Adrenal gland (tissue), 5 donors: ENCODE data around the gene PTGER4.

Experiments
- POLR2A ChIP-seq, 2 donors: fragments of 450-650 bp; IDR thresholded peaks; one replicate each; pipeline ENCODE4 v1.6.1; 2017; ENCODE audit warnings: antibody characterized with exemption in 2 of 2, mild to moderate bottlenecking in 2 of 2, moderate library complexity in 1 of 2
- TF ChIP-seq, protein P1 (sequence below), 6 experiments: fragments of 450-650 bp in 4 of 6; fragments of 200-600 bp in 2 of 6; sonication (generic) in 1 of 6; IDR thresholded peaks; 1 replicate in 5 of 6; 2 replicates in 1 of 6; pipeline versions ENCODE4 v1.5.1 to v1.8.0; 2016 to 2021; ENCODE audit warnings: antibody characterized with exemption in 6 of 6, mild to moderate bottlenecking in 2 of 6, moderate library complexity in 1 of 6
- donor health status: DM: no; HTN: no; CAD: no.

DNA sequence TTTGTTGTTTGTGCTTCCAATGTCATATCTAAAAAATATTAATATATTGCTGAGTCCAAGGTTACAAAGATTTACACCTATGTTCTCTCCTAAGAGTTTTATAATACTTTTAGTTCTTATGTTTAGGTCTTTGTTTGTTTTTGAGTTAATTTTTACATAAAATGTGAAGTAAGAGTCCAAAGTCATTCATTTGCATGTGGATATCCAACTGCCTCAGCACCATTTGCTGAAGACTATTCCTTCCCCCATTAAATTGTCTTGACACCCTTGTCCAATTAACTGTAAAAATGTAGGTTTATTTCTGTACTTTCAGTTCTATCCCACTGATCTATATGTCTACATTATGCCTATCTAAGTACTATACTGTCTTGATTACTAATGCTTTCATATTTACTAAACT is 40.4 kb downstream of the PTGER4 start:
- TF ChIP-seq, protein P1, sequence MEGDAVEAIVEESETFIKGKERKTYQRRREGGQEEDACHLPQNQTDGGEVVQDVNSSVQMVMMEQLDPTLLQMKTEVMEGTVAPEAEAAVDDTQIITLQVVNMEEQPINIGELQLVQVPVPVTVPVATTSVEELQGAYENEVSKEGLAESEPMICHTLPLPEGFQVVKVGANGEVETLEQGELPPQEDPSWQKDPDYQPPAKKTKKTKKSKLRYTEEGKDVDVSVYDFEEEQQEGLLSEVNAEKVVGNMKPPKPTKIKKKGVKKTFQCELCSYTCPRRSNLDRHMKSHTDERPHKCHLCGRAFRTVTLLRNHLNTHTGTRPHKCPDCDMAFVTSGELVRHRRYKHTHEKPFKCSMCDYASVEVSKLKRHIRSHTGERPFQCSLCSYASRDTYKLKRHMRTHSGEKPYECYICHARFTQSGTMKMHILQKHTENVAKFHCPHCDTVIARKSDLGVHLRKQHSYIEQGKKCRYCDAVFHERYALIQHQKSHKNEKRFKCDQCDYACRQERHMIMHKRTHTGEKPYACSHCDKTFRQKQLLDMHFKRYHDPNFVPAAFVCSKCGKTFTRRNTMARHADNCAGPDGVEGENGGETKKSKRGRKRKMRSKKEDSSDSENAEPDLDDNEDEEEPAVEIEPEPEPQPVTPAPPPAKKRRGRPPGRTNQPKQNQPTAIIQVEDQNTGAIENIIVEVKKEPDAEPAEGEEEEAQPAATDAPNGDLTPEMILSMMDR (IDR thresholded peaks at IDR 0.05), result no peak
- TF ChIP-seq POLR2A (IDR thresholded peaks at IDR 0.05), result no peak
